H1 (cell line): ENCODE results near the gene DNAH8. TPM values are rescaled to one million over a fixed set of nuclear protein-coding genes. Genes with fewer than 3 reads are reported as not detected.

Experiments used
- ASH2L ChIP-seq: fragments of 200-600, 300-600 bp; sonication (generic); IDR thresholded peaks from one replicate; pipeline ENCODE4 v1.7.1; 2017; ENCODE audit warnings: low read length
- CHD1 ChIP-seq: IDR thresholded peaks from 2 replicates; pipeline ENCODE4 v1.6.1; 2012; ENCODE audit warnings: low read depth, low read length, improper control_type of control experiment
- CTBP2 ChIP-seq: IDR thresholded peaks from 2 replicates; pipeline ENCODE4 v1.7.0; 2011; ENCODE audit warnings: borderline replicate concordance, mild to moderate bottlenecking, moderate library complexity, mixed read lengths, low read length; ENCODE audit not compliant: insufficient read depth, insufficient read length
- JUND ChIP-seq: IDR thresholded peaks from 2 replicates; pipeline ENCODE4 v1.6.1; 2011; ENCODE audit warnings: mild to moderate bottlenecking, improper control_type of control experiment, low read length
- NANOG ChIP-seq: IDR thresholded peaks from 2 replicates; pipeline ENCODE4 v1.6.1; 2011; ENCODE audit warnings: low read length, low read depth, mild to moderate bottlenecking, inconsistent platforms; ENCODE audit not compliant: insufficient read depth, poor library complexity, severe bottlenecking
- NRF1 ChIP-seq: IDR thresholded peaks from 2 replicates; pipeline ENCODE4 v1.6.1; 2011; ENCODE audit warnings: mild to moderate bottlenecking, low read depth, low read length, improper control_type of control experiment
- POLR2A ChIP-seq, 2 experiments: IDR thresholded peaks; 1 replicate in 1 of 2; 2 replicates in 1 of 2; pipeline ENCODE4 v1.6.1; 2011; ENCODE audit warnings: low read depth in 2 of 2, low read length in 2 of 2, mild to moderate bottlenecking in 2 of 2; ENCODE audit errors: control extremely low read depth in 1 of 2
- POLR2AphosphoS5 ChIP-seq: IDR thresholded peaks from 2 replicates; pipeline ENCODE4 v1.6.1; 2011; ENCODE audit warnings: low read depth, low read length
- POU5F1 ChIP-seq: IDR thresholded peaks from 2 replicates; pipeline ENCODE4 v1.6.1; 2011; ENCODE audit warnings: low read depth, mild to moderate bottlenecking, low read length, moderate library complexity
- SIRT6 ChIP-seq: IDR thresholded peaks from one replicate; pipeline ENCODE4 v1.7.1; 2012; ENCODE audit warnings: low read length, inconsistent platforms
- SIX5 ChIP-seq: IDR thresholded peaks from 2 replicates; pipeline ENCODE4 v1.6.1; 2011; ENCODE audit warnings: mild to moderate bottlenecking, low read depth, low read length
- TAF1 ChIP-seq: IDR thresholded peaks from 2 replicates; pipeline ENCODE4 v1.6.1; 2011; ENCODE audit warnings: mild to moderate bottlenecking, low read depth, low read length
- TAF7 ChIP-seq: optimal IDR thresholded peaks from 2 replicates; pipeline ENCODE3; 2011; ENCODE audit warnings: low read depth, mild to moderate bottlenecking, inconsistent platforms, low read length, moderate library complexity, borderline replicate concordance
- polyA plus RNA-seq, 7 experiments: library from polyadenylated mRNA; depleted of rRNA in 3 of 7; stranded (reverse) in 5 of 7; unstranded in 2 of 7; fragments of >200 nt in 5 of 7; fragments of 200-250 nt in 2 of 7; gene quantifications; 1 replicate in 5 of 7; 2 replicates in 1 of 7; 4 replicates in 1 of 7; pipeline versions ENCODE4 v1.2.1 to v1.2.3, GENCODE V29; 2011 to 2013; ENCODE audit warnings: missing spikeins in 2 of 7, mixed read lengths in 2 of 7
- total RNA-seq: library from RNA; stranded (reverse); fragmentation: NEBNext Ultra II Directional; extraction: Animal tissue kit (Norgen Biotek cat#: 25700); gene quantifications from 2 replicates; pipeline ENCODE4 v1.2.1, GENCODE V29; 2021
- TF ChIP-seq, protein P1 (sequence below): fragments of 300-600 bp; sonication (generic); IDR thresholded peaks from 2 replicates; pipeline ENCODE4 v1.7.1; 2012; ENCODE audit warnings: low read length, moderate library complexity, mild to moderate bottlenecking, inconsistent platforms; ENCODE audit not compliant: insufficient replicate concordance

Gene DNAH8
- total and polyA plus RNA-seq, 2 of the 8 experiments (the other 6 are each of a cell fraction or from before 2014, with no cell fraction given): under 0.01 TPM; not detected in 1

DNA sequence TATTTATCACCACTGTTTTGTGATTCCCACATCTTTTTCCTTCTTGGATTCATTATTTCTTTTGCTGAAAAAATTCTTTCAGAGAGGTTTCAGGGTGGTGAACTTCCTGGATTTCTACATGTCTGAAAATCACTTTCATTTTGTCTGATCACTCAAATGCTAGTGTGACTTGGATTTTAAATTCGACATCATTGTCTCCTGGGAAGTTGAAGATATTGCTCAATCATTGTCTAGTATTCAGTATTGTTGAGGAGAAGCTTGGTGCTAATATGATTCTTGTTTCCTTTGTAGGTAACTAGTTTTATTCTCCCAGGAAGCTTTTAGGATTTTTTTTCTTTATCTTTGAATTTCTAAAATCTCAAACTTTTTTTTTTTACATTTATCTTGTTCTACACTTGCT is 45.0 kb downstream of the DNAH8 start (continued):
- TF ChIP-seq, protein P1, sequence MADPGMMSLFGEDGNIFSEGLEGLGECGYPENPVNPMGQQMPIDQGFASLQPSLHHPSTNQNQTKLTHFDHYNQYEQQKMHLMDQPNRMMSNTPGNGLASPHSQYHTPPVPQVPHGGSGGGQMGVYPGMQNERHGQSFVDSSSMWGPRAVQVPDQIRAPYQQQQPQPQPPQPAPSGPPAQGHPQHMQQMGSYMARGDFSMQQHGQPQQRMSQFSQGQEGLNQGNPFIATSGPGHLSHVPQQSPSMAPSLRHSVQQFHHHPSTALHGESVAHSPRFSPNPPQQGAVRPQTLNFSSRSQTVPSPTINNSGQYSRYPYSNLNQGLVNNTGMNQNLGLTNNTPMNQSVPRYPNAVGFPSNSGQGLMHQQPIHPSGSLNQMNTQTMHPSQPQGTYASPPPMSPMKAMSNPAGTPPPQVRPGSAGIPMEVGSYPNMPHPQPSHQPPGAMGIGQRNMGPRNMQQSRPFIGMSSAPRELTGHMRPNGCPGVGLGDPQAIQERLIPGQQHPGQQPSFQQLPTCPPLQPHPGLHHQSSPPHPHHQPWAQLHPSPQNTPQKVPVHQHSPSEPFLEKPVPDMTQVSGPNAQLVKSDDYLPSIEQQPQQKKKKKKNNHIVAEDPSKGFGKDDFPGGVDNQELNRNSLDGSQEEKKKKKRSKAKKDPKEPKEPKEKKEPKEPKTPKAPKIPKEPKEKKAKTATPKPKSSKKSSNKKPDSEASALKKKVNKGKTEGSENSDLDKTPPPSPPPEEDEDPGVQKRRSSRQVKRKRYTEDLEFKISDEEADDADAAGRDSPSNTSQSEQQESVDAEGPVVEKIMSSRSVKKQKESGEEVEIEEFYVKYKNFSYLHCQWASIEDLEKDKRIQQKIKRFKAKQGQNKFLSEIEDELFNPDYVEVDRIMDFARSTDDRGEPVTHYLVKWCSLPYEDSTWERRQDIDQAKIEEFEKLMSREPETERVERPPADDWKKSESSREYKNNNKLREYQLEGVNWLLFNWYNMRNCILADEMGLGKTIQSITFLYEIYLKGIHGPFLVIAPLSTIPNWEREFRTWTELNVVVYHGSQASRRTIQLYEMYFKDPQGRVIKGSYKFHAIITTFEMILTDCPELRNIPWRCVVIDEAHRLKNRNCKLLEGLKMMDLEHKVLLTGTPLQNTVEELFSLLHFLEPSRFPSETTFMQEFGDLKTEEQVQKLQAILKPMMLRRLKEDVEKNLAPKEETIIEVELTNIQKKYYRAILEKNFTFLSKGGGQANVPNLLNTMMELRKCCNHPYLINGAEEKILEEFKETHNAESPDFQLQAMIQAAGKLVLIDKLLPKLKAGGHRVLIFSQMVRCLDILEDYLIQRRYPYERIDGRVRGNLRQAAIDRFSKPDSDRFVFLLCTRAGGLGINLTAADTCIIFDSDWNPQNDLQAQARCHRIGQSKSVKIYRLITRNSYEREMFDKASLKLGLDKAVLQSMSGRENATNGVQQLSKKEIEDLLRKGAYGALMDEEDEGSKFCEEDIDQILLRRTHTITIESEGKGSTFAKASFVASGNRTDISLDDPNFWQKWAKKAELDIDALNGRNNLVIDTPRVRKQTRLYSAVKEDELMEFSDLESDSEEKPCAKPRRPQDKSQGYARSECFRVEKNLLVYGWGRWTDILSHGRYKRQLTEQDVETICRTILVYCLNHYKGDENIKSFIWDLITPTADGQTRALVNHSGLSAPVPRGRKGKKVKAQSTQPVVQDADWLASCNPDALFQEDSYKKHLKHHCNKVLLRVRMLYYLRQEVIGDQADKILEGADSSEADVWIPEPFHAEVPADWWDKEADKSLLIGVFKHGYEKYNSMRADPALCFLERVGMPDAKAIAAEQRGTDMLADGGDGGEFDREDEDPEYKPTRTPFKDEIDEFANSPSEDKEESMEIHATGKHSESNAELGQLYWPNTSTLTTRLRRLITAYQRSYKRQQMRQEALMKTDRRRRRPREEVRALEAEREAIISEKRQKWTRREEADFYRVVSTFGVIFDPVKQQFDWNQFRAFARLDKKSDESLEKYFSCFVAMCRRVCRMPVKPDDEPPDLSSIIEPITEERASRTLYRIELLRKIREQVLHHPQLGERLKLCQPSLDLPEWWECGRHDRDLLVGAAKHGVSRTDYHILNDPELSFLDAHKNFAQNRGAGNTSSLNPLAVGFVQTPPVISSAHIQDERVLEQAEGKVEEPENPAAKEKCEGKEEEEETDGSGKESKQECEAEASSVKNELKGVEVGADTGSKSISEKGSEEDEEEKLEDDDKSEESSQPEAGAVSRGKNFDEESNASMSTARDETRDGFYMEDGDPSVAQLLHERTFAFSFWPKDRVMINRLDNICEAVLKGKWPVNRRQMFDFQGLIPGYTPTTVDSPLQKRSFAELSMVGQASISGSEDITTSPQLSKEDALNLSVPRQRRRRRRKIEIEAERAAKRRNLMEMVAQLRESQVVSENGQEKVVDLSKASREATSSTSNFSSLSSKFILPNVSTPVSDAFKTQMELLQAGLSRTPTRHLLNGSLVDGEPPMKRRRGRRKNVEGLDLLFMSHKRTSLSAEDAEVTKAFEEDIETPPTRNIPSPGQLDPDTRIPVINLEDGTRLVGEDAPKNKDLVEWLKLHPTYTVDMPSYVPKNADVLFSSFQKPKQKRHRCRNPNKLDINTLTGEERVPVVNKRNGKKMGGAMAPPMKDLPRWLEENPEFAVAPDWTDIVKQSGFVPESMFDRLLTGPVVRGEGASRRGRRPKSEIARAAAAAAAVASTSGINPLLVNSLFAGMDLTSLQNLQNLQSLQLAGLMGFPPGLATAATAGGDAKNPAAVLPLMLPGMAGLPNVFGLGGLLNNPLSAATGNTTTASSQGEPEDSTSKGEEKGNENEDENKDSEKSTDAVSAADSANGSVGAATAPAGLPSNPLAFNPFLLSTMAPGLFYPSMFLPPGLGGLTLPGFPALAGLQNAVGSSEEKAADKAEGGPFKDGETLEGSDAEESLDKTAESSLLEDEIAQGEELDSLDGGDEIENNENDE: no peak
- TF ChIP-seq TAF1 (no peak), JUND (no peak), SIX5 (no peak), NANOG (no peak), NRF1 (no peak), SIRT6 (no peak), POU5F1 (no peak), CTBP2 (no peak), ASH2L (no peak), CHD1 (no peak), TAF7 (no peak), POLR2AphosphoS5 (no peak), POLR2A (IDR thresholded peaks at IDR 0.05; ENCODE audit: control extremely low read depth in 1 of 2, low read depth in 2 of 2, low read length in 2 of 2) (no peak)
